Fibroblast of lung (primary cell): Measurements from ENCODE around the gene PAN2. TPM values are rescaled to one million over a fixed set of nuclear protein-coding genes. Genes with fewer than 3 reads are reported as not detected.
"Not testable (repeated sequence)": the region's sequence is repeated elsewhere in the genome, so short reads cannot be mapped to it uniquely, and the experiment has no call there.

Experiments used
- DNase-seq, 2 donors: peaks; one replicate each; pipeline versions ENCODE4 v3.0.0 to v3.0.0-alpha.2; 2010; ENCODE audit warnings: low read depth in 2 of 2
- H2AFZ ChIP-seq: 2 replicates; pipeline ENCODE4 v1.5.1; 2012; ENCODE audit warnings: low read length, control low read depth, inconsistent platforms
- H3K27ac ChIP-seq: 2 replicates; pipeline ENCODE4 v1.5.1; 2011; ENCODE audit warnings: low read length, control low read depth; ENCODE audit not compliant: insufficient read depth
- H3K27me3 ChIP-seq: 2 replicates; pipeline ENCODE4 v1.5.1; 2011; ENCODE audit warnings: mild to moderate bottlenecking, low read length; ENCODE audit not compliant: control insufficient read depth, insufficient read depth
- H3K36me3 ChIP-seq: 2 replicates; pipeline ENCODE4 v1.5.1; 2011; ENCODE audit warnings: low read length; ENCODE audit not compliant: control insufficient read depth, insufficient read depth
- H3K4me1 ChIP-seq: 2 replicates; pipeline ENCODE4 v1.5.1; 2011; ENCODE audit warnings: low read length; ENCODE audit not compliant: control insufficient read depth, insufficient read depth; ENCODE audit errors: extremely low read depth
- H3K4me2 ChIP-seq: 2 replicates; pipeline ENCODE4 v1.5.1; 2011; ENCODE audit warnings: low read length, control low read depth; ENCODE audit not compliant: insufficient read depth; ENCODE audit errors: extremely low read depth
- H3K4me3 ChIP-seq, 4 experiments: fragments of 200-600 bp in 1 of 4; sonication (generic) in 1 of 4; replicated peaks in 1 of 4; 2 replicates each; pipeline ENCODE4 v1.5.1; 2011 to 2016; ENCODE audit warnings: low read length in 4 of 4, low read depth in 3 of 4, mild to moderate bottlenecking in 3 of 4, control low read depth in 2 of 4, inconsistent platforms in 1 of 4, mixed read lengths in 1 of 4; ENCODE audit not compliant: insufficient read depth in 1 of 4; ENCODE audit errors: control extremely low read depth in 1 of 4
- H3K79me2 ChIP-seq: 2 replicates; pipeline ENCODE4 v1.5.1; 2012; ENCODE audit warnings: mild to moderate bottlenecking, low read length, inconsistent platforms; ENCODE audit not compliant: control insufficient read depth, insufficient read depth
- H3K9ac ChIP-seq: 2 replicates; pipeline ENCODE4 v1.5.1; 2011; ENCODE audit warnings: mild to moderate bottlenecking, low read length, control low read depth; ENCODE audit not compliant: insufficient read depth
- H3K9me3 ChIP-seq: 2 replicates; pipeline ENCODE4 v1.5.1; 2012; ENCODE audit warnings: low read depth, low read length; ENCODE audit not compliant: control insufficient read depth, insufficient read depth
- H4K20me1 ChIP-seq: 2 replicates; pipeline ENCODE4 v1.5.1; 2011; ENCODE audit warnings: low read length; ENCODE audit not compliant: control insufficient read depth, insufficient read depth; ENCODE audit errors: extremely low read depth
- CTCF ChIP-seq, 2 donors: IDR thresholded peaks in 1 of 2; conservative IDR thresholded peaks in 1 of 2; 1 replicate in 1 of 2; 2 replicates in 1 of 2; pipeline ENCODE4 v1.5.1; 2011 to 2012; ENCODE audit warnings: low read length in 2 of 2, control low read depth in 1 of 2, inconsistent platforms in 1 of 2, low read depth in 1 of 2, mild to moderate bottlenecking in 1 of 2
- EZH2 ChIP-seq: IDR thresholded peaks from 2 replicates; pipeline ENCODE4 v1.5.1; 2012; ENCODE audit warnings: low read length, control low read depth, mild to moderate bottlenecking; ENCODE audit errors: missing control alignments
- polyA plus RNA-seq, 2 donors: library from polyadenylated mRNA; depleted of rRNA in 1 of 2; stranded (reverse) in 1 of 2; unstranded in 1 of 2; fragments of >200 nt; gene quantifications; 2 replicates each; pipeline ENCODE4 v1.2.1, GENCODE V29; 2011 to 2012; ENCODE audit warnings: missing spikeins in 1 of 2
- total RNA-seq: library from RNA; depleted of rRNA; stranded (reverse); fragments of >200 nt; gene quantifications from 2 replicates; pipeline ENCODE4 v1.2.1, GENCODE V29; 2014

The PAN2 gene
- total and polyA plus RNA-seq, 2 donors (not counting 1 experiment from before 2014, with no cell fraction given), result 17.3 to 25.9 TPM

GRCh38 chr12:56350662-56351061 is 16.9 kb upstream of the PAN2 start:
- no peak for TF ChIP-seq CTCF (conservative IDR thresholded peaks at IDR 0.05 in 1 of 2, IDR thresholded peaks at IDR 0.05 in 1 of 2; ENCODE audit: low read depth in 1 of 2, low read length in 2 of 2)
- no peak for TF ChIP-seq EZH2
- Histone ChIP-seq H4K20me1 (no peaks in the 10 kb centered on the region), H3K79me2 (no peaks in the 10 kb centered on the region), H3K27ac (no peak overlapping the region), H3K9me3 (no peaks in the 10 kb centered on the region), H3K4me2 (no peak overlapping the region), H3K4me3 (no peak overlapping the region), H3K4me1 (no peaks in the 10 kb centered on the region), H2AFZ (no peak overlapping the region), H3K36me3 (peaks cover 38% of the 10 kb centered on the region), H3K27me3 (no peaks in the 10 kb centered on the region), H3K9ac (no peak overlapping the region)
- no peak for DNase-seq

- H3K36me3 ChIP-seq, result peaks cover 22% of the 10 kb centered on the region
- no peak for DNase-seq
- no peak overlapping the region for H3K4me3 ChIP-seq
- no peak overlapping the region for H2AFZ ChIP-seq
- no peaks in the 10 kb centered on the region for H3K4me1 ChIP-seq
- no peaks in the 10 kb centered on the region for H3K79me2 ChIP-seq
- no peak for TF ChIP-seq EZH2
- no peak for TF ChIP-seq CTCF (conservative IDR thresholded peaks at IDR 0.05 in 1 of 2, IDR thresholded peaks at IDR 0.05 in 1 of 2; ENCODE audit: low read depth in 1 of 2, low read length in 2 of 2)
- no peaks in the 10 kb centered on the region for H4K20me1 ChIP-seq
- H3K4me2 ChIP-seq, result no peak overlapping the region
- no peak overlapping the region for H3K27ac ChIP-seq
- H3K27me3 ChIP-seq, result no peaks in the 10 kb centered on the region
- H3K9me3 ChIP-seq, result no peaks in the 10 kb centered on the region
- H3K9ac ChIP-seq, result no peak overlapping the region
Measured at GRCh38 chr12:56348776-56349175, 15.0 kb upstream of the PAN2 start.

GRCh38 chr12:56347255-56347654 is 13.5 kb upstream of the PAN2 start:
- not testable (repeated sequence) for H3K4me2 ChIP-seq, DNase-seq, H3K9me3 ChIP-seq, H3K79me2 ChIP-seq, H3K27ac ChIP-seq, H3K9ac ChIP-seq, H3K4me3 ChIP-seq, H3K4me1 ChIP-seq, H3K27me3 ChIP-seq, H4K20me1 ChIP-seq, H2AFZ ChIP-seq
- peaks cover 31% of the 10 kb centered on the region for H3K36me3 ChIP-seq
